Brain microvascular endothelial cell (primary cell): ENCODE measurements around the gene PIM3.

Experiments
- DNase-seq: peaks from one replicate; pipeline ENCODE4 v3.0.0-alpha.2; 2020
- H3K27ac ChIP-seq: fragments of 250-450 bp; sonication (Bioruptor Pico); 2 replicates; pipeline ENCODE4 v1.5.1; 2020; ENCODE audit warnings: mild to moderate bottlenecking, moderate library complexity
- H3K27me3 ChIP-seq: fragments of 250-450 bp; sonication (Bioruptor Pico); replicated peaks from 2 replicates; pipeline ENCODE4 v1.5.1; 2020; ENCODE audit warnings: mild to moderate bottlenecking
- H3K36me3 ChIP-seq: fragments of 250-450 bp; sonication (Bioruptor Pico); replicated peaks from 2 replicates; pipeline ENCODE4 v1.5.1; 2020; ENCODE audit warnings: mild to moderate bottlenecking
- H3K4me3 ChIP-seq: 2 replicates; pipeline ENCODE4 v1.5.1; 2011; ENCODE audit warnings: low read depth, mild to moderate bottlenecking, control low read depth, low read length, moderate library complexity
- in situ Hi-C: cut with HindIII; loops from 2 replicates; pipeline ENCODE4 v1.10.0; 2017; ENCODE audit warnings: low sequenced_read_pairs, low pct_ligation_motif_present
- TF ChIP-seq, protein P1 (sequence below): IDR thresholded peaks from 2 replicates; pipeline ENCODE4 v1.5.1; 2011; ENCODE audit warnings: low read depth, mild to moderate bottlenecking, moderate library complexity, low read length, control low read depth, inconsistent platforms; ENCODE audit errors: missing control alignments

The PIM3 gene

DNA sequence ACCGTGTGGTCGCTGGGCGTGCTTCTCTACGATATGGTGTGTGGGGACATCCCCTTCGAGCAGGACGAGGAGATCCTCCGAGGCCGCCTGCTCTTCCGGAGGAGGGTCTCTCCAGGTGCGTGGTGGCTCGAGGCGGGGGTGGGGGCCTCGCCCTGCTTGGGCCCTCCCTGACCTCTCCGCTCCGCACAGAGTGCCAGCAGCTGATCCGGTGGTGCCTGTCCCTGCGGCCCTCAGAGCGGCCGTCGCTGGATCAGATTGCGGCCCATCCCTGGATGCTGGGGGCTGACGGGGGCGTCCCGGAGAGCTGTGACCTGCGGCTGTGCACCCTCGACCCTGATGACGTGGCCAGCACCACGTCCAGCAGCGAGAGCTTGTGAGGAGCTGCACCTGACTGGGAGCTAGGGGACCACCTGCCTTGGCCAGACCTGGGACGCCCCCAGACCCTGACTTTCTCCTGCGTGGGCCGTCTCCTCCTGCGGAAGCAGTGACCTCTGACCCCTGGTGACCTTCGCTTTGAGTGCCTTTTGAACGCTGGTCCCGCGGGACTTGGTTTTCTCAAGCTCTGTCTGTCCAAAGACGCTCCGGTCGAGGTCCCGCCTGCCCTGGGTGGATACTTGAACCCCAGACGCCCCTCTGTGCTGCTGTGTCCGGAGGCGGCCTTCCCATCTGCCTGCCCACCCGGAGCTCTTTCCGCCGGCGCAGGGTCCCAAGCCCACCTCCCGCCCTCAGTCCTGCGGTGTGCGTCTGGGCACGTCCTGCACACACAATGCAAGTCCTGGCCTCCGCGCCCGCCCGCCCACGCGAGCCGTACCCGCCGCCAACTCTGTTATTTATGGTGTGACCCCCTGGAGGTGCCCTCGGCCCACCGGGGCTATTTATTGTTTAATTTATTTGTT, 2.4 kb downstream of the PIM3 start:
- no peaks in the 10 kb centered on the region for H3K27me3 ChIP-seq

DNA sequence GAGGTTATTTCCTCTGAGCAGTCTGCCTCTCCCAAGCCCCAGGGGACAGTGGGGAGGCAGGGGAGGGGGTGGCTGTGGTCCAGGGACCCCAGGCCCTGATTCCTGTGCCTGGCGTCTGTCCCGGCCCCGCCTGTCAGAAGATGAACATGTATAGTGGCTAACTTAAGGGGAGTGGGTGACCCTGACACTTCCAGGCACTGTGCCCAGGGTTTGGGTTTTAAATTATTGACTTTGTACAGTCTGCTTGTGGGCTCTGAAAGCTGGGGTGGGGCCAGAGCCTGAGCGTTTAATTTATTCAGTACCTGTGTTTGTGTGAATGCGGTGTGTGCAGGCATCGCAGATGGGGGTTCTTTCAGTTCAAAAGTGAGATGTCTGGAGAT, 3.1 kb downstream of the PIM3 start:
- Histone ChIP-seq H3K27me3 (no peaks in the 10 kb centered on the region), H3K27ac (no peak overlapping the region), H3K36me3 (peaks cover 20% of the 10 kb centered on the region), H3K4me3 (no peak overlapping the region)
- TF ChIP-seq, protein P1, sequence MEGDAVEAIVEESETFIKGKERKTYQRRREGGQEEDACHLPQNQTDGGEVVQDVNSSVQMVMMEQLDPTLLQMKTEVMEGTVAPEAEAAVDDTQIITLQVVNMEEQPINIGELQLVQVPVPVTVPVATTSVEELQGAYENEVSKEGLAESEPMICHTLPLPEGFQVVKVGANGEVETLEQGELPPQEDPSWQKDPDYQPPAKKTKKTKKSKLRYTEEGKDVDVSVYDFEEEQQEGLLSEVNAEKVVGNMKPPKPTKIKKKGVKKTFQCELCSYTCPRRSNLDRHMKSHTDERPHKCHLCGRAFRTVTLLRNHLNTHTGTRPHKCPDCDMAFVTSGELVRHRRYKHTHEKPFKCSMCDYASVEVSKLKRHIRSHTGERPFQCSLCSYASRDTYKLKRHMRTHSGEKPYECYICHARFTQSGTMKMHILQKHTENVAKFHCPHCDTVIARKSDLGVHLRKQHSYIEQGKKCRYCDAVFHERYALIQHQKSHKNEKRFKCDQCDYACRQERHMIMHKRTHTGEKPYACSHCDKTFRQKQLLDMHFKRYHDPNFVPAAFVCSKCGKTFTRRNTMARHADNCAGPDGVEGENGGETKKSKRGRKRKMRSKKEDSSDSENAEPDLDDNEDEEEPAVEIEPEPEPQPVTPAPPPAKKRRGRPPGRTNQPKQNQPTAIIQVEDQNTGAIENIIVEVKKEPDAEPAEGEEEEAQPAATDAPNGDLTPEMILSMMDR = no peak
- no peak for DNase-seq
- in situ Hi-C loops = no loop called here

More for the DNA sequence above, 2.4 kb downstream of the PIM3 start:
- in situ Hi-C loops = no loop called here
- TF ChIP-seq, protein P1 = no peak
- Histone ChIP-seq H3K36me3 (peaks cover 20% of the 10 kb centered on the region), H3K4me3 (peak overlapping the region; percentile 70), H3K27ac (peak overlapping the region; percentile 87)
- no peak for DNase-seq

DNA sequence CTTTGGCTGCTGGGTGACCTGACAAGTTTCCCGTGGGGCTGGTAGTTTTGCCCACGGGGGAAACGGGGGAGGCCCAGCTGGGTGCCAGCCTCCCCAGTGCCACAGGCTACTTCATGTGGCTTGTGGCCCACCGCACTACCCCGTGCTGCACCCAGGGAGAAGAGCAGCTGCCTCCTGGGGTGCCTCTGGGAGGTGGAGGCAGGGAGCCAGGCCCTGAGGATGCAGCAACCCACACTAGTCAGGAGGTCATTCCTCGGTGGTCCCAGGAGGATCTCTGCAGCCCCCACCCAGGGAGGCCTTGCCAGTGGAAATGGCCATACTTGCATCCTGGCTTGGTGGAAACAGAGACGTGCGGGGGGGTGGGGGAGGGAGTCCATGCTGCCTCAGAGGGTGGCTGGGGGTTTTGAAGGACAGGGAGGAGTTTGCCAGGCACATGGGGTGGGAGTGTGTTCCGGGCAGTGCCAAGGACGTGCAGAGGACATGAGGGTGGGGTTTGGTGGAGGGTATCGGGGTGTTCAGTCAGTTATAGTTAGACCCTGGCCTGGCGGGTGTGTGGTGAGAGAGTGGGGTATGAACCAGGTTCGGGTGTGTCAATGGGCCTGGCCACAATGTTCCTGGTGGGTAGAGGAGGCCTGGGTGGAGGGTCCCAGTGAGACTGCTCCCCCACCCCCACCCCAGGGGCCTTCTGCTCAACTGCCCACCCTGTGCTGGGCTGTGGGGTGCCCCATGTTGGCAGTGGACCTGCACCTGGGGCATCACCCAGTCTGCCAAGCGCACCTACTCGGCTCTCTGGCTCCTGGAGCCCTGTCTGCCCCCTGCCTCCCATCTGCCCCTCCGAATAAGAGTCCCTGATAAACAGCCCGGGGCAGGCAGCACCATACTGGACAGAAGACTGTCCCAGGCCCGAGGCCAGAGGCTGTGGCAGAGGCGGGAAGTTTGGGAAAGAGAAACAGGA, 3.8 kb downstream of the PIM3 start:
- DNase-seq = no peak
- Histone ChIP-seq H3K4me3 (no peak overlapping the region), H3K36me3 (peaks cover 20% of the 10 kb centered on the region), H3K27ac (no peak overlapping the region), H3K27me3 (no peaks in the 10 kb centered on the region)
- in situ Hi-C loops = no loop called here
- TF ChIP-seq, protein P1 = no peak

DNA sequence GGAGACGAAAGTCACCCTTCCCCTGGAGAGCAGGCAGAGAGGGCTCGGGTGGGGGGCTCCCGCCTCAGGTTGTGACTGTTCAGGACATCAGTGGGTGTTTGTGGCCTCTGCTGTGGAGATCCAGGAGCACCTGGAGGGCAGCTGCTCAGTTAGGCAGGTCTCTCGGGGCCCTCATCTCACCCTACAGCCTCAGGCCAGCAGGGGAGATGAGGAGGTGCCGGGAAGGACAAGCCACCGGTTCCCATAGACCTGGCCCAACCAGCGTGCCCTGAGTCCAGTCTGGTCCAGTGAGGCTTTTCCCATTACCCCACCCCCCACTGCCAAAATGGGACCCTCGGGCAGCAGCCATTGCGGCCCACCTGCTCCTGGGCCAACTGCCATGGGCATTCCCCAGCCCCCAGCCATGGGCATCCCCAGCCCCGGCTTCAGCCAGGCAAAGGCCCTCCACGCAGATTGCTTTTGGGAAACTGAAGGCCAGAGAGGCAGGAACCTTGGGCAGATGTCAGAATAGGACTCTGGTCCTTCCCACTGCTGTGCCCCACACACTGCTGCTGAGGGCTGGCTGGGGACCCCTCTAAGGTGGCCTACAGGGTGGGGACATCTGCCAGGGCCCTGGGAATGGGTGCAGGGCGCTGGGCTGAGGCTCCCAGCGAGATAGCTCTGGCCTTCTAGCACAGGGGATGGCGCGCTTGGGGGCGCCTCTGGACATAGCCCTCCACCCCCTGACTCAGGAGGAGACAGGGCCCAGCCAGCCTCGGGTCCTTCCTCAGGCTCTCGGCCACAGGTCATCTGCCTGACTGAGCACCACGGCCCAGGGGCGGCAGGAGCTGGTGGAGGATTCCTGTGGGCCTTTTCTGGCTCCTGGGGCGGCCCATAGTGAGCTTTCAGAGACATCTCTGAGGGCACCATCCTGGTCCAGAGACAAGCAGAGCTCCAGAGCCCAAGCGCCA, 4.8 kb downstream of the PIM3 start:
- H3K27me3 ChIP-seq = no peaks in the 10 kb centered on the region

More for the DNA sequence above, 4.8 kb downstream of the PIM3 start:
- Histone ChIP-seq H3K4me3 (no peak overlapping the region), H3K36me3 (peaks cover 20% of the 10 kb centered on the region), H3K27ac (no peak overlapping the region)
- DNase-seq = no peak
- TF ChIP-seq, protein P1 = no peak
- in situ Hi-C loops = no loop called here
